MM.1S (cell line): Measurements from ENCODE around the gene FMR1.

Source experiments
- DNase-seq: peaks from one replicate; pipeline ENCODE4 v3.0.0-alpha.2; 2015
- H2AFZ ChIP-seq: fragments of 300-600 bp; sonication (generic); 2 replicates; pipeline ENCODE4 v1.6.0; 2016; ENCODE audit warnings: antibody characterized with exemption, low read length
- H3F3A ChIP-seq: fragments of 300-600 bp; sonication (generic); 2 replicates; pipeline ENCODE4 v1.6.1; 2016; ENCODE audit warnings: mild to moderate bottlenecking, antibody characterized with exemption, low read length, moderate library complexity, mixed read lengths; ENCODE audit not compliant: insufficient read depth
- H3K27ac ChIP-seq: fragments of 300-600 bp; sonication (generic); 2 replicates; pipeline ENCODE4 v1.5.1; 2016; ENCODE audit warnings: mild to moderate bottlenecking, low read length
- H3K27me3 ChIP-seq: fragments of 300-600 bp; sonication (generic); replicated peaks from 2 replicates; pipeline ENCODE4 v1.6.0; 2016; ENCODE audit warnings: low read length; ENCODE audit not compliant: insufficient read depth
- H3K36me3 ChIP-seq: fragments of 300-600 bp; sonication (generic); replicated peaks from 2 replicates; pipeline ENCODE4 v1.6.1; 2016; ENCODE audit warnings: mild to moderate bottlenecking, low read length, mixed read lengths; ENCODE audit not compliant: insufficient read depth
- H3K4me1 ChIP-seq: fragments of 300-600 bp; sonication (generic); 2 replicates; pipeline ENCODE4 v1.6.1; 2016; ENCODE audit warnings: low read length, mixed read lengths
- H3K4me2 ChIP-seq: fragments of 300-600 bp; sonication (generic); 2 replicates; pipeline ENCODE4 v1.6.0; 2016; ENCODE audit warnings: low read depth, low read length
- H3K4me3 ChIP-seq: fragments of 300-600 bp; sonication (generic); 2 replicates; pipeline ENCODE4 v1.5.1; 2016; ENCODE audit warnings: low read length, mixed read lengths
- H3K79me2 ChIP-seq: fragments of 300-600 bp; sonication (generic); 2 replicates; pipeline ENCODE4 v1.6.1; 2016; ENCODE audit warnings: mixed run types, low read length, mixed read lengths
- H3K9ac ChIP-seq: fragments of 300-600 bp; sonication (generic); 2 replicates; pipeline ENCODE4 v1.6.1; 2016; ENCODE audit warnings: low read length, mixed read lengths
- H3K9me2 ChIP-seq: fragments of 300-600 bp; sonication (generic); replicated peaks from 2 replicates; pipeline ENCODE4 v1.6.1; 2016; ENCODE audit warnings: mild to moderate bottlenecking, low read length, mixed read lengths; ENCODE audit not compliant: insufficient read depth
- H3K9me3 ChIP-seq: fragments of 300-600 bp; sonication (generic); replicated peaks from 2 replicates; pipeline ENCODE4 v1.6.1; 2016; ENCODE audit warnings: mild to moderate bottlenecking, low read length, mixed read lengths; ENCODE audit not compliant: insufficient read depth
- H4K20me1 ChIP-seq: fragments of 300-600 bp; sonication (generic); 2 replicates; pipeline ENCODE4 v1.6.1; 2016; ENCODE audit warnings: mild to moderate bottlenecking, low read length, moderate library complexity, mixed read lengths; ENCODE audit not compliant: insufficient read depth
- EZH2 ChIP-seq: fragments of 300-600 bp; sonication (generic); optimal IDR thresholded peaks from 2 replicates; pipeline ENCODE3; 2017; ENCODE audit warnings: low read depth, mild to moderate bottlenecking, antibody characterized with exemption, low read length, mixed read lengths
- EZH2phosphoT487 ChIP-seq: fragments of 300-600 bp; sonication (generic); IDR thresholded peaks from 2 replicates; pipeline ENCODE4 v1.6.1; 2018; ENCODE audit warnings: antibody characterized with exemption, low read length
- TF ChIP-seq, protein P1 (sequence below): fragments of 300-600 bp; sonication (generic); IDR thresholded peaks from 2 replicates; pipeline ENCODE4 v1.5.1; 2016; ENCODE audit warnings: antibody characterized with exemption, low read length, mixed read lengths

The FMR1 gene

DNA sequence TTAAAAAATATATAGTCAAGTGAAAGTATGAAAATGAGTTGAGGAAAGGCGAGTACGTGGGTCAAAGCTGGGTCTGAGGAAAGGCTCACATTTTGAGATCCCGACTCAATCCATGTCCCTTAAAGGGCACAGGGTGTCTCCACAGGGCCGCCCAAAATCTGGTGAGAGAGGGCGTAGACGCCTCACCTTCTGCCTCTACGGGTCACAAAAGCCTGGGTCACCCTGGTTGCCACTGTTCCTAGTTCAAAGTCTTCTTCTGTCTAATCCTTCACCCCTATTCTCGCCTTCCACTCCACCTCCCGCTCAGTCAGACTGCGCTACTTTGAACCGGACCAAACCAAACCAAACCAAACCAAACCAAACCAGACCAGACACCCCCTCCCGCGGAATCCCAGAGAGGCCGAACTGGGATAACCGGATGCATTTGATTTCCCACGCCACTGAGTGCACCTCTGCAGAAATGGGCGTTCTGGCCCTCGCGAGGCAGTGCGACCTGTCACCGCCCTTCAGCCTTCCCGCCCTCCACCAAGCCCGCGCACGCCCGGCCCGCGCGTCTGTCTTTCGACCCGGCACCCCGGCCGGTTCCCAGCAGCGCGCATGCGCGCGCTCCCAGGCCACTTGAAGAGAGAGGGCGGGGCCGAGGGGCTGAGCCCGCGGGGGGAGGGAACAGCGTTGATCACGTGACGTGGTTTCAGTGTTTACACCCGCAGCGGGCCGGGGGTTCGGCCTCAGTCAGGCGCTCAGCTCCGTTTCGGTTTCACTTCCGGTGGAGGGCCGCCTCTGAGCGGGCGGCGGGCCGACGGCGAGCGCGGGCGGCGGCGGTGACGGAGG, at the start of gene FMR1:
Gene FMR1 (plus strand): TSS at position 728 of the 831 bp plus-strand sequence. CDS start 261 bp downstream, outside the sequence.
- peaks cover 43% of the 10 kb centered on the region for H3K79me2 ChIP-seq
- H3K9ac ChIP-seq: peak within 1 kb of the TSS; percentile 87
- H3K27ac ChIP-seq: peak within 1 kb of the TSS; percentile 87
- H3K36me3 ChIP-seq: no peaks in the 10 kb centered on the region
- H2AFZ ChIP-seq: peak within 1 kb of the TSS; percentile 72
- H3F3A ChIP-seq: peaks cover 9% of the 10 kb centered on the region; the same call in 1 of the 2 replicates
- peak within 1 kb of the TSS; percentile 85 for H3K4me3 ChIP-seq
- DNase-seq: peak; percentile 93
- peaks cover 8% of the 10 kb centered on the region for H3K4me1 ChIP-seq
- no peaks in the 10 kb centered on the region for H3K9me3 ChIP-seq
- H3K9me2 ChIP-seq: no peaks in the 10 kb centered on the region
- H4K20me1 ChIP-seq: peaks cover 10% of the 10 kb centered on the region; the same call in 1 of the 2 replicates
- H3K4me2 ChIP-seq: peak within 1 kb of the TSS; percentile 70; the same call in 1 of the 2 replicates
- H3K27me3 ChIP-seq: no peaks in the 10 kb centered on the region
- TF ChIP-seq EZH2: no peak
- TF ChIP-seq, protein P1, sequence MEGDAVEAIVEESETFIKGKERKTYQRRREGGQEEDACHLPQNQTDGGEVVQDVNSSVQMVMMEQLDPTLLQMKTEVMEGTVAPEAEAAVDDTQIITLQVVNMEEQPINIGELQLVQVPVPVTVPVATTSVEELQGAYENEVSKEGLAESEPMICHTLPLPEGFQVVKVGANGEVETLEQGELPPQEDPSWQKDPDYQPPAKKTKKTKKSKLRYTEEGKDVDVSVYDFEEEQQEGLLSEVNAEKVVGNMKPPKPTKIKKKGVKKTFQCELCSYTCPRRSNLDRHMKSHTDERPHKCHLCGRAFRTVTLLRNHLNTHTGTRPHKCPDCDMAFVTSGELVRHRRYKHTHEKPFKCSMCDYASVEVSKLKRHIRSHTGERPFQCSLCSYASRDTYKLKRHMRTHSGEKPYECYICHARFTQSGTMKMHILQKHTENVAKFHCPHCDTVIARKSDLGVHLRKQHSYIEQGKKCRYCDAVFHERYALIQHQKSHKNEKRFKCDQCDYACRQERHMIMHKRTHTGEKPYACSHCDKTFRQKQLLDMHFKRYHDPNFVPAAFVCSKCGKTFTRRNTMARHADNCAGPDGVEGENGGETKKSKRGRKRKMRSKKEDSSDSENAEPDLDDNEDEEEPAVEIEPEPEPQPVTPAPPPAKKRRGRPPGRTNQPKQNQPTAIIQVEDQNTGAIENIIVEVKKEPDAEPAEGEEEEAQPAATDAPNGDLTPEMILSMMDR: no peak
- TF ChIP-seq EZH2phosphoT487: no peak

DNA sequence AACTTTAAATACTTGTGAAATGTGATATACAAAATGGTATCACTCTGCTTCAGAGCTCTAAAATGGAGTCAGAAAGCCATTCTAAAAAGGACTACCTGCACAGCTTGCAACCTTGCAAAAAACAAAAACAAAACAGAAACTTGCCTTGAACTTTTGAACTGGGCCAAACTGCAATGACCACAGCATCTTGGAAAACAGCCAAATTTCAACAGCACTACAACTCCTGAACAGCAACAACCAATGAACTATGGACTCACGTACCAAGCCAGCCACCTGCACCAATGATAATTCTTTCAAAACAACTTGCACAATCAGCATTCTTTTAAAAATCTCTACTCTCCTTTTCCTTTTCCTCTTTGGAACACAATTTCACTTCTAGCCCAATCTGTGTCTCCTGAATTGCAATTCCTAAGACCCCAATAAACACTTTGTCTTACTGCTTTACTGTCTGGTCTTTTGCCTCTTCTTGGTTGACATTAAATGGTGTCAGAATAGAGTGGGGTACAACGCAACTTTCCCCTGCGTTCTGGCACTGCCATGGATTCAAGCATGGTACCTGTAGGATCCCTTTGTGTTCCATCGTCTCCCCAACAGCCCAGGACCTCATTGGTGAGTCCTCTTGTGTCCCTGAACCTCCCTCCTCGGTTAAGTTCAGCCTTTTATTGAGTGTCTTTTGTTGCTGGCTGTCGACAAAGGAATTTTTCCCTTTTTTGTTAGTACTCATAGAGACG, 35.7 kb upstream of the FMR1 start:
- Histone ChIP-seq H3K27ac (peak overlapping the region; percentile 24; the same call in 1 of the 2 replicates), H3K4me2 (peak overlapping the region; percentile 27; the same call in 1 of the 2 replicates), H3K9me2 (no peaks in the 10 kb centered on the region), H2AFZ (0 out of 2 replicates have a peak overlapping the region, but pooled peaks have one; percentile 11), H3K9me3 (no peaks in the 10 kb centered on the region), H3K79me2 (no peaks in the 10 kb centered on the region), H3K27me3 (no peaks in the 10 kb centered on the region), H3K9ac (no peak overlapping the region), H3K36me3 (no peaks in the 10 kb centered on the region), H3K4me3 (no peak overlapping the region), H3K4me1 (peaks cover 8% of the 10 kb centered on the region; the same call in 1 of the 2 replicates), H3F3A (peaks cover 4% of the 10 kb centered on the region), H4K20me1 (no peaks in the 10 kb centered on the region)
- TF ChIP-seq EZH2 (no peak), EZH2phosphoT487 (no peak)
- TF ChIP-seq, protein P1: no peak
- peak; percentile 97 for DNase-seq

DNA sequence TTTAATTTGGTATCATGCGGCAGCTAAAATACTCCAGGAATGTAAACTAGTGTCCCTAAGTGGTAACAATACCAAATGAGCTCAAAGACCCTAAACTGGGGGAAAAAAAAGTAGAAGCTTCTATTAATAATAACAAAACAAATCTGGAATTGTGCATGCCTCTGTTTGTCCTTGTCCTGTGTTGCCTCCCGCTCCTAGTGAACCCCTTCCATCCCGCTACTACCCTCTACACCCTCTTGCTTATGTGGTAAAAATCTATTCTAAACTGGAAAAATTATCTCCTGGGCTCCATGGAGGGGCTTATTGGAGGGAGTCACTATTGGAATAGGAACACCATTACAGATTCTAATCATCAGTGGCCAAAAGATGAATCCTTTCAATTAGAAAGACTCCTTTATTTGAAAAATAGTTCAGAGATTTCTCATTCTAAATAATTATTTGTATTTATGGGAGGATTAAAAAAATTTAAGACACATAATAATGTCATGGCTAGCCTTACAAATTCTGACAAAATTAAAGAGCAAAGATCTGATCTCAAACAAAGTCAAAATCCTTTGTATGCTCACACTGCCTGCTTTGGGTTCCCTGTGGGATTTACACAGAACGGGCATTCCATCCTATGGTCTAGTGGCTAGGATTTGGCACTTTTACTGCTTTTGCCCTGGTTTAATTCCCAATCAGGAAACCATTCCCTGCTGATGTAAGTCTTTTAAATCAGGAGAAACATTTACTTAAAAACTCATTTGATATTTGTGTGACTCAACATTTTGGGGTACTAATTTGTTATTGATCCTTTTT, 34.7 kb upstream of the FMR1 start:
- Histone ChIP-seq H3K4me3 (no peak overlapping the region), H3K36me3 (no peaks in the 10 kb centered on the region), H3K4me2 (no peak overlapping the region), H3K27ac (no peak overlapping the region), H3K79me2 (no peaks in the 10 kb centered on the region), H3K27me3 (no peaks in the 10 kb centered on the region), H2AFZ (no peak overlapping the region), H3K9me3 (no peaks in the 10 kb centered on the region), H3K4me1 (peaks cover 8% of the 10 kb centered on the region; the same call in 1 of the 2 replicates), H4K20me1 (no peaks in the 10 kb centered on the region), H3K9ac (no peak overlapping the region), H3K9me2 (no peaks in the 10 kb centered on the region), H3F3A (peaks cover 4% of the 10 kb centered on the region)
- TF ChIP-seq, protein P1: no peak
- no peak for TF ChIP-seq EZH2phosphoT487
- TF ChIP-seq EZH2: no peak
- no peak for DNase-seq
